ENCODE measurements around the gene C2orf76. TPM values are rescaled to one million over a fixed set of nuclear protein-coding genes. Genes with fewer than 3 reads are reported as not detected.

C2orf76 gene
- total RNA-seq, 4 donors from 2014 or later: 6.8 to 32.4 (median 15.3) TPM

DNA sequence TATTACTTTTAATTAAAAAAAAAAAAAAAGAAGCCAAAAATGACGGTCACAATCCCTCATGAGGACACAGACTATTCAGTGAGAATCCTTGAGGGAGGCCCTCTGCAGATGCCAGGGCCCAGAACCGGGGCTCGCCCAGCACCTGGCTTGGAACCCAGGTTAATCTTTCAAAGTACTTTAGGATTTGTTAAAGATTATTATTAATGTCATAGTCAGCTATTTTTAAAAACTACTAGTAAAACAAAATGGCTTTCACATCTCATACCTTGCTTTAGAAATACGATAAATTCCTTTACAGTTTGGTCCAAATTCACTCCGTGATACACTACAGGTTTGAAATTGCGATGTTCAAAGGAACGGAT is 27.1 kb downstream of the C2orf76 start:
- TF ChIP-seq, protein P1, sequence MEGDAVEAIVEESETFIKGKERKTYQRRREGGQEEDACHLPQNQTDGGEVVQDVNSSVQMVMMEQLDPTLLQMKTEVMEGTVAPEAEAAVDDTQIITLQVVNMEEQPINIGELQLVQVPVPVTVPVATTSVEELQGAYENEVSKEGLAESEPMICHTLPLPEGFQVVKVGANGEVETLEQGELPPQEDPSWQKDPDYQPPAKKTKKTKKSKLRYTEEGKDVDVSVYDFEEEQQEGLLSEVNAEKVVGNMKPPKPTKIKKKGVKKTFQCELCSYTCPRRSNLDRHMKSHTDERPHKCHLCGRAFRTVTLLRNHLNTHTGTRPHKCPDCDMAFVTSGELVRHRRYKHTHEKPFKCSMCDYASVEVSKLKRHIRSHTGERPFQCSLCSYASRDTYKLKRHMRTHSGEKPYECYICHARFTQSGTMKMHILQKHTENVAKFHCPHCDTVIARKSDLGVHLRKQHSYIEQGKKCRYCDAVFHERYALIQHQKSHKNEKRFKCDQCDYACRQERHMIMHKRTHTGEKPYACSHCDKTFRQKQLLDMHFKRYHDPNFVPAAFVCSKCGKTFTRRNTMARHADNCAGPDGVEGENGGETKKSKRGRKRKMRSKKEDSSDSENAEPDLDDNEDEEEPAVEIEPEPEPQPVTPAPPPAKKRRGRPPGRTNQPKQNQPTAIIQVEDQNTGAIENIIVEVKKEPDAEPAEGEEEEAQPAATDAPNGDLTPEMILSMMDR (IDR thresholded peaks at IDR 0.05; ENCODE audit: low read depth): no peak

- TF ChIP-seq, protein P1 (IDR thresholded peaks at IDR 0.05; ENCODE audit: low read depth): no peak
Observed at GRCh38 chr2:119338826-119339561, 27.6 kb downstream of the C2orf76 start.

DNA sequence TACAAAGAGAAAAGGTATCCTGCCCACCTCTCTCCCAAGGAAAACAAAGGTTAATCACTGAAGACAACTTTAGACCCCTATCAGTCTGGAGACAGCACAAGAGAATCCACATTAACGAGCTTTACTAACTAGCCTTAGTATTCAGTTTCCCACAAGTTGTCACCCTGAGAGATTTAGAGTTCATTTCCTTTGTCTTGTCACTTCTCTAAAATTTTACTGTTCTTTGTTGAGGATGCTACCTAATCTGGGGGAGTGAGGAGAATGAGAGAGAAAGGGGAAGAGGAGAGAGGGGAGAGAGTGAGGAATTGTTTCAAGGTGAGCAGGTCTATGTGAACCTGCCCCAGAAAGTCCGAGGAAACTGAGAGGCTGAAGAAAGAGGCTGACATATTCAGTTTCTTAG is 28.4 kb downstream of the C2orf76 start:
- TF ChIP-seq, protein P1 (IDR thresholded peaks at IDR 0.05; ENCODE audit: low read depth): no peak

DNA sequence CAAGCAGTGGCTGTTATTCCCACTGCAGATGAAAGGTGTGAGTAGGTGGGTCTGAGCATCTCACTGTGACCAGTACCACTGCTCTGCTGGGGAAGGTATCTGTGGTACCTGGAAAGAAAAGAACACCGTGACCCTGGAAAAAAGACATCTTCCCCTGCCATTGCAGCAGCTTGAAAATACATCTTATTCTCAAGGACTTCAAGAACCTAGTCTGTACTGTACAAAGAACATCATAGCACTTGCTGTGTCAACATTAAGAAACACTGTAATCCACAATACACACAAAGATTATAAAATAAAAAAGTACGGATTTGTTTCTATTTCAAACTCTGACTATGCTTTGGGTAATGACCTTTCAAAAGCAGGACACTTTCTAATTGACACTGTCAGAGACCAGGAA is 28.9 kb downstream of the C2orf76 start:
- TF ChIP-seq, protein P1 (IDR thresholded peaks at IDR 0.05; ENCODE audit: low read depth): no peak

GRCh38 chr2:119333833-119334232 is 32.8 kb downstream of the C2orf76 start:
- TF ChIP-seq, protein P1 (IDR thresholded peaks at IDR 0.05; ENCODE audit: low read depth): no peak

DNA sequence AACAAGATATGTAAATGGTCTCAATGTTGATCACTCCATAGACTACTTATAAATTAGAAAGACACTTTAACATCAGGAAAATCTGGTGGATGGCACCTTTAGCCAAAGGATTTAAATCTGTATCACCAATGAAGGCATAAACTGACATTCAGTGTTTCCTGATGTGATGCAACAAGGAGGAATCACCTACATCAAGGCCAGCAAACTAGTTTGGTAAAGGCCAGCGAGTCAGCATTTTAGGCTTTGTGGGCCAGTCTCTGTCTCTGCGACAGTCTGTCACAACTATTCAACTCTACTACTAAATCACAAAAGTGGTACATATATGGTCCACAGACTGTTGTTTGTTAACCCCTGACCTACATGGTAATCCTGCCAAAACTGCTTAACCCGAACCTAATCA is 33.3 kb downstream of the C2orf76 start:
- TF ChIP-seq, protein P1 (IDR thresholded peaks at IDR 0.05; ENCODE audit: low read depth): no peak

GRCh38 chr2:119332953-119333352 is 33.7 kb downstream of the C2orf76 start:
- TF ChIP-seq, protein P1 (IDR thresholded peaks at IDR 0.05; ENCODE audit: low read depth): no peak
